AG09319 (cell line): Measurements from ENCODE around the gene SCN1B.

Experiments used
- DNase-seq: peaks from one replicate; pipeline ENCODE4 v3.0.0-alpha.2; 2010; ENCODE audit warnings: low read depth; ENCODE audit errors: extremely low read depth
- TF ChIP-seq, protein P1 (sequence below): IDR thresholded peaks from 2 replicates; pipeline ENCODE4 v1.5.1; 2011; ENCODE audit warnings: low read depth, mild to moderate bottlenecking, inconsistent platforms, low read length, moderate library complexity

SCN1B gene

DNA sequence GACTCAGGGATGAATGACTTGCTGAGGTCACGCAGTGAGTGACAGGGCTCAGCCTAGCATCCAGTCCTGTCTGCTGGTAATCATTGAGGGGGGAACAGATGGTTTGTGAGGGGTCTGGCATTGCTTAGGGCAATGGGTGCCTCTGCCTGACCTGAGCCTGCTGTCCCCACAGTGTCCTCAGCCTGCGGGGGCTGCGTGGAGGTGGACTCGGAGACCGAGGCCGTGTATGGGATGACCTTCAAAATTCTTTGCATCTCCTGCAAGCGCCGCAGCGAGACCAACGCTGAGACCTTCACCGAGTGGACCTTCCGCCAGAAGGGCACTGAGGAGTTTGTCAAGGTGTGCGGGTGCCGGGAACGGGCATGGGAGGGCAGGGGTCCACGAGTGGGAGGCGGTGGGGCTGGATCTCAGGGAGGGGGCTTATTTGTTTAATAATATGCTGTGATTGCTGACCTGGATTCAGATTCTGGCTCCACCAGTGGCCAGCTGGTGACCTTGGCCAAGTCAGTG lies 2.1 kb downstream of the SCN1B start:
- TF ChIP-seq, protein P1, sequence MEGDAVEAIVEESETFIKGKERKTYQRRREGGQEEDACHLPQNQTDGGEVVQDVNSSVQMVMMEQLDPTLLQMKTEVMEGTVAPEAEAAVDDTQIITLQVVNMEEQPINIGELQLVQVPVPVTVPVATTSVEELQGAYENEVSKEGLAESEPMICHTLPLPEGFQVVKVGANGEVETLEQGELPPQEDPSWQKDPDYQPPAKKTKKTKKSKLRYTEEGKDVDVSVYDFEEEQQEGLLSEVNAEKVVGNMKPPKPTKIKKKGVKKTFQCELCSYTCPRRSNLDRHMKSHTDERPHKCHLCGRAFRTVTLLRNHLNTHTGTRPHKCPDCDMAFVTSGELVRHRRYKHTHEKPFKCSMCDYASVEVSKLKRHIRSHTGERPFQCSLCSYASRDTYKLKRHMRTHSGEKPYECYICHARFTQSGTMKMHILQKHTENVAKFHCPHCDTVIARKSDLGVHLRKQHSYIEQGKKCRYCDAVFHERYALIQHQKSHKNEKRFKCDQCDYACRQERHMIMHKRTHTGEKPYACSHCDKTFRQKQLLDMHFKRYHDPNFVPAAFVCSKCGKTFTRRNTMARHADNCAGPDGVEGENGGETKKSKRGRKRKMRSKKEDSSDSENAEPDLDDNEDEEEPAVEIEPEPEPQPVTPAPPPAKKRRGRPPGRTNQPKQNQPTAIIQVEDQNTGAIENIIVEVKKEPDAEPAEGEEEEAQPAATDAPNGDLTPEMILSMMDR: no peak
- DNase-seq: no peak

DNA sequence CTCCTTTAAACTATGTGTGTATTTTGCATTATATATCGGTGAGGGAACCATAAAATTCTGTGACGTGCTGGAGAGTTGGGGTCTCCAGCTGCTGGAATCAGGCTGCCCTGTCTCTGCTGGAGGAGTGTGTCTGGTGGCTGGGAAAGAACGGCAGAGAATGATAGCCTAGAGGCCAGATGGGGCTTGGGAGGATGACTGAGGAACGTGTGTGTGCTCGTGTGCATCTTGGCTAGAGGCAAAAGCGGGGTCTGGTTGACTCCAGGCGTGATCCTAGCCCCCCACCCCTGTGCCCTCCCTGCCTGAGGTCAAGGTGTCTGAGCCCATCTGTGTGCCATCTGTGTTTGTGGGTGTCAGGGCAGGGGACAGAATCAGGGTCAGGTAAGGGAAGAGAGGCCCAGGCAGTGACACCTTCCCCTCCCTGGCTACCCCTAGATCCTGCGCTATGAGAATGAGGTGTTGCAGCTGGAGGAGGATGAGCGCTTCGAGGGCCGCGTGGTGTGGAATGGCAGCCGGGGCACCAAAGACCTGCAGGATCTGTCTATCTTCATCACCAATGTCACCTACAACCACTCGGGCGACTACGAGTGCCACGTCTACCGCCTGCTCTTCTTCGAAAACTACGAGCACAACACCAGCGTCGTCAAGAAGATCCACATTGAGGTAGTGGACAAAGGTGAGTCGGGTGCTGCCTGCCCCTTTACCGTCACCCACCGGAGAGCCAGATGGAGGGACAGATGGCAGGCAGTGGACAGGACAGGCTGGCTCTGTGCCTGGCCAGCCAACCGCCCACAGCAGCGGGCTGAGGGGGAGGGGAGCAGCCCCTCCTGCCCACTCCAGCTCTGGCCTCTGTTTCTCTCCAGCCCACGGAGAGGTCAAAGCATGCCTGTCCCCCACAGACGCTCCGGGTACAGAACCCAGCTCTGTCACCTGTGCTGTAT lies 3.1 kb downstream of the SCN1B start:
- TF ChIP-seq, protein P1: no peak
- DNase-seq: no peak

DNA sequence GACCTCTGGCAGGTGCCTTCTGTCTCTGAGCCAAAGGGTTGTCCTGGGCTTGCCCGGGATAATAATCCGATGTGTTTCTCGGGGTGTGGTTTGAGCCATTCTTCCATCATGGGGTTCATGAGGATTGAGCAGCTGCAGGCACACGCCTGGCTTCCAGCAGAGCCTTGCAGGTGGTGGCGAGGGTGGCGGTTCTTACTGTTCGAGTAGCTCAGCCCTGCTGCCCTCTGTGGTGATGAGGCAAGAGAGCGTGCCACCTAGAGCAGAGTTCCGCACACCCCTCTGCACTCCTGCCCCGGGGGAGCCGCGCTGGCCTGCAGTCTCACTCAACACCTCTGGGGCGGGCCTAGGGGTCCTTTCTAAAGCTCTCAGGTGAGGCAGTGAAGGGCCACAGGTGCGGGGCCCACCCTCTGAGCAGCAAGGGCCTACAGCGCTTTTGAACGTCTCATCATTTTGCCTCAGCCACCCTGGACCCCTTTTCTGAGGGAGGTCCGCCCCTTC lies 3.8 kb downstream of the SCN1B start:
- DNase-seq: no peak
- TF ChIP-seq, protein P1: no peak

DNA sequence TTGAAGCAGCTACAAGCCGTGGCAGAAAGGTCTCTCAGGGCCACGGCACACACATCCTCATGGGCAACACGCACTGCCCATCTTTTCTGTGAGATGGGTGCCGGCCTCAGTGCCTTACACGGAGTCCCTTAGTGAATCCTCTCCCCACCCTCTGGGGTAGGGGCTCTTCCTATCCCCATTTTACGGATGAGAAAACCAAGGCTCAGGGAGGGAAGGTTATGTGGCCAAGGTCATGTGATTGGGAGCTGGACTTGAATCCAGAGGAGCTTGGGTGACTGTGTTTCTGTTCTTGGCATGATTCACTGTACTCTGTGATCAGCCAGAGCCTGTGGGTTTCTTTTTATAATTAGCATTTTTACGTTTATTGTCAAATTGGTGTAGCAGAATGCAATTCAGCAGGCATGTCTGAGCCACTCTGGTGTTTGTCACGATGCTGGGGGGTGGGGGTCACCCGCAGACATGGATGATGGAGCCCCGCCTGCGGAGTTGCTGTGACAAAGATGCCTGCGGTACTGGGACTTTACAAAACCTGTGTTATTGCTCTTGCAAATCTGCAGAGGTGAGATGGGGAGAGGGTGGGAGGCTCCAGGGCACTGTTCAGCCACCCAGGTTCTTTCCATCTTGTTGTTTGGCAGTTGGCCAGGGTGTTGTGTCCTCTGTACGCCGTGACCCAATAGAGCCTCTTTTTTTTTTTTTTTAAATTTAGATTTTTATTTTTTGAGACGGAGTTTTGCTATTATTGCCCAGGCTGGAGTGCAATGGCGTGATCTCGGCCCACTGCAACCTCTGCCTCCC lies 4.5 kb downstream of the SCN1B start:
- TF ChIP-seq, protein P1: no peak
- no peak for DNase-seq

DNA sequence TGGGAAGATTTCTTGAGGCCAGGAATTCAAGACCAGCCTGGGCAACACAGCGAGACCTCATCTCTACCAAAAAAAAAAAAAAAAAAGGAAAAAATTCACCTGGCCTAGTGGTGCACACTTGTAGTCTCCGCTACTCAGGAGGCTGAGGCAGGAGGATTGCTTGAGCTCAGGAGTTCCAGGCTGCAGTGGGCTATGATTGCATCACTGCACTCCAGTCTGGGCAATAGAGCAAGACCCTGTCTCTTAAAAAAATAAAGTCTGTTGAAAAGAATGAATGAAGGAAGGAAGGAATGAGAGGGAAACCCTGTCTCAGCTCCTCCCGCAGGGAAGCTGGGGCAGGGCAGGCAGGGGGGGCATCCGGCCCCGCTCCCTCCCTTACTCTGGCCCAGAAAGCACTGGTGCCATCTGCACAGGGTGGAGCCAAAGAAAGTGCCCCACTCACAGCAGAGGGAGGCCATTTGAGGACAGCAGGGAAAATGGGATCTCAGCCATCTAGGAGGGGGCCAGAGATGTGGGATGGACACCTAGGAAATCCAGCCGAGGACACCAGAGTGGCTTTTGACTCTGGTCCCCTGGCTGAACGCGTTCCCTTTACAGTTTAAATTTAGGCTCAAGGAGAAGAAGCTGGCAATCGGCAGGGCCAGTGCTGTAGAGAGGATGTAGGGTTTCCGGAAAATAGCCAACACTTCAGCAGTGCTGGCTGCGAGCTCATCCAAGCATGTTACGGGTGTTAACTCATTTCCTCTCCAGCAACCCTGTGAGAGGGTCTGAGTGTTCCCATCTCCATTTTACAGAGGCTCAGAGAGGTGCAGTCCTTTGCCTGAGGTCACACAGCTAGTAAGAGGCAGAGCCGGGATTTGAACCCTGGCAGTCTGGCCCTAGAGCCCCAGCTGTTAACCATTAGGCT lies 7.7 kb downstream of the SCN1B start:
- TF ChIP-seq, protein P1: no peak
- no peak for DNase-seq

DNA sequence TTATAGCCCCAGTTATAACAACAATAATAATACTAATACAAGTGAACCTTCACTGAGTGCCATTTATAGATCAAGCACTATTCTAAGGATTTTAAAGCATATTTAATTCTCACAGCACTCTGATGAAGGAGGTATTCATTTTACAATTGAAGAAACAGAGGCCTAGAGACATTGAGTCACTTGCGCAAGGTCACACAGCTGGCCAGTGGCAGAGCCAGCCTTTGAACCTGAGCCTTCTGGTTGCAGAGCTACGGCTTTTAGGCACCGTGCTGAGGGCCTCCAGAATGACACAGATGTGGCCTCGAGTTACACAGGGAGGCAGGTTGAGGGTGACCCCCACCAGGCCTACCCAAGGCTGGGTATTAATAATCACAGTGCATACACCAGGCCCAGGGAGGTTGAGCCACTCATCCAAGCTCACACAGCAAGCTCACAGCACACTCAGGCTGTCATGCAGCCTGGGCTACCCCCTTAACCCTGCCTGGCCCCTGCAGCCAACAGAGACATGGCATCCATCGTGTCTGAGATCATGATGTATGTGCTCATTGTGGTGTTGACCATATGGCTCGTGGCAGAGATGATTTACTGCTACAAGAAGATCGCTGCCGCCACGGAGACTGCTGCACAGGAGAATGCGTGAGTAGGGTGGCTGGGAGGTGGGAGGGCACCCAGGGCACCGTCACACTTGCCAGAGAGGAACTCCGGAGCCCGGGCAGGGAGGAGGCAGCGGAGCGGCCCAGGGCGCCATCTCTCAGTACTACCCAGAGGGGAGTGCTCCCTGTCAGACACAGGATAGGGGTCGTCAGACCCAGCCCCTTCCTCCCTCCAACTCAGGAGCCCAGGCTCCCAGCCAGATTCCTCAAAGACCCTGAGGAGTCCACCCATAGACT lies 8.6 kb downstream of the SCN1B start:
- TF ChIP-seq, protein P1: no peak
- DNase-seq: no peak
